Endothelial cell (in vitro differentiated cells): ENCODE measurements around the gene AREL1. TPM values are rescaled to one million over a fixed set of nuclear protein-coding genes. Genes with fewer than 3 reads are reported as not detected.

ENCODE experiments used
- DNase-seq: peaks from one replicate; pipeline ENCODE4 v3.0.0; 2021; ENCODE audit warnings: low spot score
- H3K27ac Mint-ChIP-seq: one replicate; pipeline ENCODE4 v1.8.0; 2021; ENCODE audit warnings: mixed read lengths, inconsistent platforms; ENCODE audit not compliant: unreplicated experiment
- H3K27me3 Mint-ChIP-seq: one replicate; pipeline ENCODE4 v1.8.0; 2021; ENCODE audit warnings: mild to moderate bottlenecking, moderate library complexity, mixed read lengths, inconsistent platforms; ENCODE audit not compliant: unreplicated experiment
- H3K36me3 Mint-ChIP-seq: one replicate; pipeline ENCODE4 v1.8.0; 2021; ENCODE audit warnings: mild to moderate bottlenecking, low read depth, mixed read lengths, inconsistent platforms; ENCODE audit not compliant: unreplicated experiment
- H3K4me1 Mint-ChIP-seq: one replicate; pipeline ENCODE4 v1.8.0; 2021; ENCODE audit warnings: mild to moderate bottlenecking, mixed read lengths, inconsistent platforms; ENCODE audit not compliant: unreplicated experiment
- H3K4me3 Mint-ChIP-seq: one replicate; pipeline ENCODE4 v1.8.0; 2021; ENCODE audit warnings: mild to moderate bottlenecking, mixed read lengths, inconsistent platforms; ENCODE audit not compliant: unreplicated experiment
- H3K9me3 Mint-ChIP-seq: one replicate; pipeline ENCODE4 v1.8.0; 2021; ENCODE audit warnings: mixed read lengths, inconsistent platforms; ENCODE audit not compliant: unreplicated experiment
- total RNA-seq: library from RNA; stranded (reverse); fragmentation: NEBNext Ultra II Directional; extraction: Animal tissue kit (Norgen Biotek cat#: 25700); gene quantifications from one replicate; pipeline ENCODE4 v1.2.1, GENCODE V29; 2021; ENCODE audit not compliant: unreplicated experiment
- TF ChIP-seq, protein P1 (sequence below): fragments of 200-600 bp; sonication (generic); IDR thresholded peaks from one replicate; pipeline ENCODE4 v1.5.0; 2021; ENCODE audit warnings: antibody characterized with exemption; ENCODE audit not compliant: unreplicated experiment

The AREL1 gene
- total RNA-seq, 1 donor from 2014 or later = 41.6 TPM

DNA sequence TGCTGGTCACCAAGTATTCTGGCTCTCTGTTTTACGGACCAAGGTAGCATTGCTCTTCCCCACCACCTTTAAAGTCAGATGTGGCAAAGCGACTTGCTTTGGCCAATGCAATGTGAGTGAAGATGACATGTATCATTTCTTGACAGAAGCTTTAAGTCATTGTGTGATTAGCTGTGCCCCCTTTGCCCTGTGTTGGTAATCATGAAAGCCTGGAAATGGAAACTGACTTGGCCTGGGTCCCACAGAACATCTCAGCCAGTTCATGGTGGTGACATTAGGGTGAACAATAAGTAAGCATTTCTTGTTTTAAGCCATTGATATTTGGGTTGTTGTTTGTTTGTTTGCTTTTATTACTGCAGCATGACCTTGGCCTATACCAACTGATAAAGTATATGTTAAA lies 34.4 kb upstream of the AREL1 start:
- no peaks in the 10 kb centered on the region for H3K27me3 Mint-ChIP-seq
- TF ChIP-seq, protein P1, sequence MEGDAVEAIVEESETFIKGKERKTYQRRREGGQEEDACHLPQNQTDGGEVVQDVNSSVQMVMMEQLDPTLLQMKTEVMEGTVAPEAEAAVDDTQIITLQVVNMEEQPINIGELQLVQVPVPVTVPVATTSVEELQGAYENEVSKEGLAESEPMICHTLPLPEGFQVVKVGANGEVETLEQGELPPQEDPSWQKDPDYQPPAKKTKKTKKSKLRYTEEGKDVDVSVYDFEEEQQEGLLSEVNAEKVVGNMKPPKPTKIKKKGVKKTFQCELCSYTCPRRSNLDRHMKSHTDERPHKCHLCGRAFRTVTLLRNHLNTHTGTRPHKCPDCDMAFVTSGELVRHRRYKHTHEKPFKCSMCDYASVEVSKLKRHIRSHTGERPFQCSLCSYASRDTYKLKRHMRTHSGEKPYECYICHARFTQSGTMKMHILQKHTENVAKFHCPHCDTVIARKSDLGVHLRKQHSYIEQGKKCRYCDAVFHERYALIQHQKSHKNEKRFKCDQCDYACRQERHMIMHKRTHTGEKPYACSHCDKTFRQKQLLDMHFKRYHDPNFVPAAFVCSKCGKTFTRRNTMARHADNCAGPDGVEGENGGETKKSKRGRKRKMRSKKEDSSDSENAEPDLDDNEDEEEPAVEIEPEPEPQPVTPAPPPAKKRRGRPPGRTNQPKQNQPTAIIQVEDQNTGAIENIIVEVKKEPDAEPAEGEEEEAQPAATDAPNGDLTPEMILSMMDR = no peak
- DNase-seq = no peak
- no peaks in the 10 kb centered on the region for H3K9me3 Mint-ChIP-seq
- no peak overlapping the region for H3K27ac Mint-ChIP-seq
- no peak overlapping the region for H3K4me3 Mint-ChIP-seq
- peaks cover 5% of the 10 kb centered on the region for H3K36me3 Mint-ChIP-seq
- no peaks in the 10 kb centered on the region for H3K4me1 Mint-ChIP-seq

DNA sequence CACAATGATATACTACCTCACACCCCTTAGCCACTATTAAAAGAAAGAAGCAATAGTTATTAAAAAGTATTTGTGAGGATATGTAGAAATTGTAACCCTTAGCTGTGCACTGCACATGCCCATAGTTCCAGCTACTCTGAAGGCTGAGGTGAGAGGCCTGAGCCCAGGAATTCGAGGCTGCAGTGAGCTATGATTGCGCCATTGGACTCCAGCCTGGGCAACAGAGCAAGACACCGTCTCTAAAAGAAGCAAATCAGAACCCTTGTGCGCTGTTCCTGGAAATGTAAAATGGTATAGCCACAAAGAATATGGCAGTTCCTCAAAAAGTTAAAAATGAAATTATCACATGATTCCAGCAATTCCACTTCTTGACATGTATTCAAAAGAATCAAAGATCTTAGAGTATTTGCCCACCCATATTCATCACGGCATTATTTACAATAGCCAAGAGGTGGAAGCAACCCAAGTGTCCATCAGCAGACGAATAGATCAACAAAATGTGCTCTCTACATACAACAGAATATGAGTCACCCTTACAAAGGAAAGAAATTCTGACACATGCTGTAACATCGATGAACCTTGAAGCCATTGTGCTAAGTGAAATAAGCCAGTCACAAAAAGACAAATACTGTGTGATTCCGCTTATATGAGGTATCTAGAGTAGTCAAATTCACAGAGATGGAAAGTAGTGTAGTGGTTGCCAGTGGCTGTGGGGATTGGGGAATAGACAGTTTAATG lies 26.6 kb upstream of the AREL1 start:
- no peak overlapping the region for H3K27ac Mint-ChIP-seq
- no peak overlapping the region for H3K4me3 Mint-ChIP-seq
- DNase-seq = no peak
- H3K4me1 Mint-ChIP-seq = no peaks in the 10 kb centered on the region
- H3K27me3 Mint-ChIP-seq = no peaks in the 10 kb centered on the region
- peaks cover 14% of the 10 kb centered on the region for H3K36me3 Mint-ChIP-seq
- H3K9me3 Mint-ChIP-seq = no peaks in the 10 kb centered on the region
- TF ChIP-seq, protein P1 = no peak

- H3K4me1 Mint-ChIP-seq = no peaks in the 10 kb centered on the region
Measured at GRCh38 chr14:74737753-74738325, 25.0 kb upstream of the AREL1 start.

DNA sequence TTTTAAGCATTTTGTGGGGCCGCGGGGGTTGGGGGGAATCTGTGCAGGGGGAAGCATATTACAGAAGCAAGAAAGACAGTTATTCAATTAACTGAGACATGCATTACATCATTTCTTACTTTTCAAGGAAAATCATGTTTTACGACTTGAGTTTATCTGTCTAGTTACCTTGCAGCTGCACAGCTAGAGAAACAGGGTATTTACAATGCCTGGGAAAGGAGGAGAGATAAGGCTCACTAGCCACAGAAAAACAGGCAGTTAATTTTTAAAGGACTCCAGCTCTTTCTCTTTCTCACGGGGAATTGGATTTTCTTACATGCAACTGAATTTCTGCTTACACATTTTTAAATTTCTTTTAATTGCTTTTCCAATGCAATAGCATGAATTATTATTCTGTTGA lies 22.2 kb upstream of the AREL1 start:
- peaks cover 23% of the 10 kb centered on the region for H3K36me3 Mint-ChIP-seq
- H3K4me3 Mint-ChIP-seq = no peak overlapping the region
- H3K9me3 Mint-ChIP-seq = no peaks in the 10 kb centered on the region
- DNase-seq = no peak
- H3K27ac Mint-ChIP-seq = no peak overlapping the region
- H3K4me1 Mint-ChIP-seq = no peaks in the 10 kb centered on the region
- H3K27me3 Mint-ChIP-seq = no peaks in the 10 kb centered on the region
- TF ChIP-seq, protein P1 = no peak

More at GRCh38 chr14:74737753-74738325, 25.0 kb upstream of the AREL1 start:
- TF ChIP-seq, protein P1 = no peak
- Mint-ChIP-seq H3K27me3 (no peaks in the 10 kb centered on the region), H3K27ac (no peak overlapping the region), H3K9me3 (no peaks in the 10 kb centered on the region), H3K36me3 (peaks cover 19% of the 10 kb centered on the region), H3K4me3 (no peak overlapping the region)
- DNase-seq = no peak

DNA sequence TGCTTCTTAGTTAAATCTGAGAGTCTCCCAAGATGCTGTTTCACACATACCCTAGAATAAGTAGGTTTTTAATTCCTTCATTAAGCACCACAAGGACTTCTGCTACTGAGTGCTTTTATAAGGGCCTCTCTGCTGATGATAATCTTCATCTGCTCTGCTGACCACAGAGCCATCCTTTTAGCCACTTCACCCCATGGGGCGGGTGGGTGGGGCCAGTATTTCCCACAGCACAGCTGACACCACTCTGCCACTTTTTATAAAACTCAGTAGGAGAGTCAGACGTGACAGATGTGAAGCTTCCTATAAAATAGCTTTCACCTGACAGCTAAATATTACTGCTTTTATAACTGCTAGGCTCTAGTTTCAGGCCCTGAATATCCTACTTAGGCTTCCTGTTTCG lies 20.3 kb upstream of the AREL1 start:
- H3K36me3 Mint-ChIP-seq = peaks cover 19% of the 10 kb centered on the region

More for the DNA sequence above, 20.3 kb upstream of the AREL1 start:
- Mint-ChIP-seq H3K4me1 (no peaks in the 10 kb centered on the region), H3K27me3 (no peaks in the 10 kb centered on the region), H3K4me3 (no peak overlapping the region), H3K27ac (no peak overlapping the region), H3K9me3 (no peaks in the 10 kb centered on the region)
- DNase-seq = no peak
- TF ChIP-seq, protein P1 = no peak
